GM23338 (cell line): ENCODE results near the gene SLC25A34. TPM values are rescaled to one million over a fixed set of nuclear protein-coding genes. Genes with fewer than 3 reads are reported as not detected.

ENCODE experiments used
- ATAC-seq: fragments of 200-7000 bp; cut with Tn5 transposase; 3 replicates; pipeline ENCODE4 v1.9.1; 2020
- DNase-seq: peaks from one replicate; pipeline ENCODE4 v3.0.0-alpha.2; 2015; ENCODE audit warnings: low spot score
- H2AFZ ChIP-seq: fragments of 200-600 bp; sonication (generic); 2 replicates; pipeline ENCODE4 v1.8.0; 2016; ENCODE audit warnings: antibody characterized with exemption, mild to moderate bottlenecking, moderate library complexity
- H3F3A ChIP-seq: fragments of 200-600 bp; sonication (generic); replicated peaks from 2 replicates; pipeline ENCODE4 v1.8.0; 2017; ENCODE audit warnings: antibody characterized with exemption, mixed run types, low read depth
- H3K27ac ChIP-seq: fragments of 200-600 bp; sonication (generic); 2 replicates; pipeline ENCODE4 v1.6.1; 2016; ENCODE audit warnings: low read depth
- H3K27me3 ChIP-seq: fragments of 200-600 bp; sonication (generic); 2 replicates; pipeline ENCODE4 v1.8.0; 2016; ENCODE audit warnings: mild to moderate bottlenecking, mixed run types, moderate library complexity; ENCODE audit not compliant: insufficient read depth
- H3K36me3 ChIP-seq: fragments of 200-600 bp; sonication (generic); 2 replicates; pipeline ENCODE4 v1.8.0; 2016; ENCODE audit warnings: mild to moderate bottlenecking; ENCODE audit not compliant: insufficient read depth
- H3K4me1 ChIP-seq: fragments of 200-600 bp; sonication (generic); 2 replicates; pipeline ENCODE4 v1.8.0; 2016; ENCODE audit warnings: mild to moderate bottlenecking, moderate library complexity; ENCODE audit not compliant: insufficient read depth
- H3K4me2 ChIP-seq: fragments of 200-600 bp; sonication (generic); 2 replicates; pipeline ENCODE4 v1.7.1; 2017; ENCODE audit warnings: mixed run types
- H3K4me3 ChIP-seq: fragments of 200-600 bp; sonication (generic); 2 replicates; pipeline ENCODE4 v1.6.1; 2016; ENCODE audit warnings: mixed run types
- H3K79me2 ChIP-seq: fragments of 200-600 bp; sonication (generic); replicated peaks from 2 replicates; pipeline ENCODE4 v1.8.0; 2017; ENCODE audit warnings: mild to moderate bottlenecking; ENCODE audit not compliant: insufficient read depth
- H3K9me2 ChIP-seq: fragments of 200-600 bp; sonication (generic); 2 replicates; pipeline ENCODE4 v1.8.0; 2017; ENCODE audit not compliant: insufficient read depth
- H4K20me1 ChIP-seq: fragments of 200-600 bp; sonication (generic); replicated peaks from 2 replicates; pipeline ENCODE4 v1.8.0; 2017; ENCODE audit warnings: mild to moderate bottlenecking; ENCODE audit not compliant: insufficient read depth
- H3K27ac Mint-ChIP-seq: 2 replicates; pipeline ENCODE4 v1.8.0; 2020; ENCODE audit warnings: inconsistent platforms, mild to moderate bottlenecking, moderate library complexity, mixed read lengths
- H3K27me3 Mint-ChIP-seq: 3 replicates; pipeline ENCODE4 v1.8.0; 2022; ENCODE audit warnings: low read depth, mild to moderate bottlenecking, moderate library complexity, mixed read lengths, inconsistent platforms; ENCODE audit not compliant: insufficient read depth, poor library complexity
- H3K36me3 Mint-ChIP-seq: 3 replicates; pipeline ENCODE4 v1.8.0; 2021; ENCODE audit warnings: low read depth, mild to moderate bottlenecking, inconsistent platforms, moderate library complexity, mixed read lengths
- H3K4me1 Mint-ChIP-seq: 3 replicates; pipeline ENCODE4 v1.8.0; 2020; ENCODE audit warnings: mild to moderate bottlenecking, inconsistent platforms, mixed read lengths
- H3K4me3 Mint-ChIP-seq: 3 replicates; pipeline ENCODE4 v1.8.0; 2021; ENCODE audit warnings: moderate library complexity, mild to moderate bottlenecking, inconsistent platforms, mixed read lengths
- H3K9me3 Mint-ChIP-seq: 3 replicates; pipeline ENCODE4 v1.8.0; 2020; ENCODE audit warnings: moderate library complexity, mild to moderate bottlenecking, inconsistent platforms, mixed read lengths
- CREB1 ChIP-seq: fragments of 250-450 bp; sonication (Bioruptor Pico); IDR thresholded peaks from 2 replicates; pipeline ENCODE4 v1.5.0; 2020; ENCODE audit warnings: low read depth, mild to moderate bottlenecking, moderate library complexity
- EZH2 ChIP-seq: fragments of 200-600 bp; sonication (generic); IDR thresholded peaks from one replicate; pipeline ENCODE4 v1.8.0; 2017; ENCODE audit warnings: antibody characterized with exemption, mild to moderate bottlenecking, low read depth; ENCODE audit not compliant: unreplicated experiment
- EZH2phosphoT487 ChIP-seq: fragments of 200-600 bp; sonication (generic); IDR thresholded peaks from one replicate; pipeline ENCODE4 v1.8.1; 2018; ENCODE audit warnings: antibody characterized with exemption; ENCODE audit not compliant: unreplicated experiment
- JUNB ChIP-seq: IDR thresholded peaks from one replicate; pipeline ENCODE4 v1.6.1; 2016; ENCODE audit warnings: antibody characterized with exemption; ENCODE audit not compliant: unreplicated experiment
- NANOG ChIP-seq: IDR thresholded peaks from 2 replicates; pipeline ENCODE4 v1.6.1; 2016; ENCODE audit warnings: antibody characterized with exemption, borderline replicate concordance
- POLR2AphosphoS5 ChIP-seq: IDR thresholded peaks from 2 replicates; pipeline ENCODE4 v1.6.1; 2016; ENCODE audit warnings: antibody characterized with exemption, low read depth
- STAT1 ChIP-seq: IDR thresholded peaks from one replicate; pipeline ENCODE4 v1.6.1; 2016; ENCODE audit warnings: antibody characterized with exemption; ENCODE audit not compliant: unreplicated experiment
- ZNF114 ChIP-seq: fragments of 250-450 bp; sonication (Bioruptor Pico); IDR thresholded peaks from 2 replicates; pipeline ENCODE4 v1.5.0; 2020; ENCODE audit warnings: mild to moderate bottlenecking, moderate library complexity
- ZNF331 ChIP-seq: fragments of 250-450 bp; sonication (Bioruptor Pico); IDR thresholded peaks from 2 replicates; pipeline ENCODE4 v1.5.0; 2020; ENCODE audit warnings: low read depth, mild to moderate bottlenecking, moderate library complexity
- polyA plus RNA-seq: library from polyadenylated mRNA; unstranded; fragments of >200 nt; fragmentation: Nextera tagmentation; extraction: Ambion mirVana; gene quantifications from 2 replicates; pipeline ENCODE4 v1.2.1, GENCODE V29; 2016
- total RNA-seq: library from RNA; depleted of rRNA; stranded (reverse); fragments of >200 nt; shearing (Covaris generic); gene quantifications from 2 replicates; pipeline ENCODE4 v1.2.3, GENCODE V29; 2014
- TF ChIP-seq, protein P1 (sequence below): IDR thresholded peaks from one replicate; pipeline ENCODE4 v1.6.1; 2018; ENCODE audit warnings: antibody characterized with exemption; ENCODE audit not compliant: unreplicated experiment
- TF ChIP-seq, protein P2 (sequence below), 2 experiments: fragments of 200-600 bp in 1 of 2; sonication (generic) in 1 of 2; conservative IDR thresholded peaks; 2 replicates each; pipeline versions ENCODE4 v1.5.1 to v1.6.1; 2016 to 2017; ENCODE audit warnings: antibody characterized with exemption in 2 of 2, low read depth in 2 of 2, mild to moderate bottlenecking in 2 of 2, moderate library complexity in 1 of 2
- TF ChIP-seq, protein P3 (sequence below): fragments of 250-450 bp; sonication (Bioruptor Pico); IDR thresholded peaks from 2 replicates; pipeline ENCODE4 v1.5.0; 2020; ENCODE audit warnings: mild to moderate bottlenecking, moderate library complexity
- TF ChIP-seq, protein P4 (sequence below): IDR thresholded peaks from 2 replicates; pipeline ENCODE4 v1.6.1; 2016; ENCODE audit warnings: antibody characterized with exemption

Gene SLC25A34
- total and polyA plus RNA-seq, 2 experiments from 2014 or later: 0.11 to 3.5 TPM

DNA sequence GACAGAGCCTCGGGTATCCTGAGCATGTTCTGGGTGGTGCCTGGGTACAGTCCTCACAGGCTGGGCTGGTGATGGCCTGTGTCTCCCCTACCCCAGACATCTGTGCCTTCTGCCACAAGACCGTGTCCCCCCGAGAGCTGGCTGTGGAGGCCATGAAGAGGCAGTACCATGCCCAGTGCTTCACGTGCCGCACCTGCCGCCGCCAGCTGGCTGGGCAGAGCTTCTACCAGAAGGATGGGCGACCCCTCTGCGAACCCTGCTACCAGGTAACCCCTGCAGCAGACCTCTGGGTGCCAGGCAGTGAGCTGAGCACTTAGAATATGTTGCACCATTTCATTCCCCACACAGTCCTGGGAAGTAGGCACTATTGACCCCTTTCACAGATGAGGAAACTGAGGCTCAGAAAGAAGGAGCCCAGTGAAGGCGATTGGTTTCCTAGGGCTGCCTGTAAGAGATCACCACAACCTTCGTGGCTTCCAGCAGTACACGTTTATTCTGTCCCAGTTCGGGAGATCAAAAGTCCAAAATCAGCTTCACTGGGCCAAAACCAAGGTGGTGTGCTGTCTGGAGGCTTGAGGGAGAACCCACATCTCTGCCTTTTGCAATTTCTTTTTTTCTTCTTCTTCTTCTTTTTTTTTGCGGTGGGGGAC lies 34.4 kb downstream of the SLC25A34 start:
- no peaks in the 10 kb centered on the region; the same call in 2 of the 3 replicates for H3K4me1 Mint-ChIP-seq
- no peaks in the 10 kb centered on the region for H3K9me3 Mint-ChIP-seq
- no peak overlapping the region for H3K27ac ChIP-seq
- no peak overlapping the region for H3K4me2 ChIP-seq
- H3K79me2 ChIP-seq: no peaks in the 10 kb centered on the region
- no peak overlapping the region for H2AFZ ChIP-seq
- H3K4me3 ChIP-seq: no peak overlapping the region
- peaks cover 5% of the 10 kb centered on the region for H3K27me3 Mint-ChIP-seq
- H4K20me1 ChIP-seq: no peaks in the 10 kb centered on the region; the same call in none of the 2 replicates
- 0 out of 2 replicates have a peak, but pooled peaks cover 6% of the 10 kb centered on the region for H3F3A ChIP-seq
- H3K4me3 Mint-ChIP-seq: no peak overlapping the region
- no peak overlapping the region for H3K27ac Mint-ChIP-seq
- H3K4me1 ChIP-seq: no peaks in the 10 kb centered on the region
- H3K27me3 ChIP-seq: no peaks in the 10 kb centered on the region
- DNase-seq (no peak), ATAC-seq (no peak)
- H3K36me3 ChIP-seq: peaks cover 56% of the 10 kb centered on the region
- peaks cover 87% of the 10 kb centered on the region for H3K36me3 Mint-ChIP-seq
- H3K9me2 ChIP-seq: no peaks in the 10 kb centered on the region
- TF ChIP-seq, protein P1, sequence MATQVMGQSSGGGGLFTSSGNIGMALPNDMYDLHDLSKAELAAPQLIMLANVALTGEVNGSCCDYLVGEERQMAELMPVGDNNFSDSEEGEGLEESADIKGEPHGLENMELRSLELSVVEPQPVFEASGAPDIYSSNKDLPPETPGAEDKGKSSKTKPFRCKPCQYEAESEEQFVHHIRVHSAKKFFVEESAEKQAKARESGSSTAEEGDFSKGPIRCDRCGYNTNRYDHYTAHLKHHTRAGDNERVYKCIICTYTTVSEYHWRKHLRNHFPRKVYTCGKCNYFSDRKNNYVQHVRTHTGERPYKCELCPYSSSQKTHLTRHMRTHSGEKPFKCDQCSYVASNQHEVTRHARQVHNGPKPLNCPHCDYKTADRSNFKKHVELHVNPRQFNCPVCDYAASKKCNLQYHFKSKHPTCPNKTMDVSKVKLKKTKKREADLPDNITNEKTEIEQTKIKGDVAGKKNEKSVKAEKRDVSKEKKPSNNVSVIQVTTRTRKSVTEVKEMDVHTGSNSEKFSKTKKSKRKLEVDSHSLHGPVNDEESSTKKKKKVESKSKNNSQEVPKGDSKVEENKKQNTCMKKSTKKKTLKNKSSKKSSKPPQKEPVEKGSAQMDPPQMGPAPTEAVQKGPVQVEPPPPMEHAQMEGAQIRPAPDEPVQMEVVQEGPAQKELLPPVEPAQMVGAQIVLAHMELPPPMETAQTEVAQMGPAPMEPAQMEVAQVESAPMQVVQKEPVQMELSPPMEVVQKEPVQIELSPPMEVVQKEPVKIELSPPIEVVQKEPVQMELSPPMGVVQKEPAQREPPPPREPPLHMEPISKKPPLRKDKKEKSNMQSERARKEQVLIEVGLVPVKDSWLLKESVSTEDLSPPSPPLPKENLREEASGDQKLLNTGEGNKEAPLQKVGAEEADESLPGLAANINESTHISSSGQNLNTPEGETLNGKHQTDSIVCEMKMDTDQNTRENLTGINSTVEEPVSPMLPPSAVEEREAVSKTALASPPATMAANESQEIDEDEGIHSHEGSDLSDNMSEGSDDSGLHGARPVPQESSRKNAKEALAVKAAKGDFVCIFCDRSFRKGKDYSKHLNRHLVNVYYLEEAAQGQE: no peak
- TF ChIP-seq ZNF114 (CRISPR knock-in tag) (no peak), POLR2AphosphoS5 (no peak), JUNB (no peak), STAT1 (no peak), NANOG (no peak), ZNF331 (CRISPR knock-in tag) (no peak), EZH2 (no peak), EZH2phosphoT487 (no peak), CREB1 (CRISPR knock-in tag) (no peak)
- TF ChIP-seq, protein P2, sequence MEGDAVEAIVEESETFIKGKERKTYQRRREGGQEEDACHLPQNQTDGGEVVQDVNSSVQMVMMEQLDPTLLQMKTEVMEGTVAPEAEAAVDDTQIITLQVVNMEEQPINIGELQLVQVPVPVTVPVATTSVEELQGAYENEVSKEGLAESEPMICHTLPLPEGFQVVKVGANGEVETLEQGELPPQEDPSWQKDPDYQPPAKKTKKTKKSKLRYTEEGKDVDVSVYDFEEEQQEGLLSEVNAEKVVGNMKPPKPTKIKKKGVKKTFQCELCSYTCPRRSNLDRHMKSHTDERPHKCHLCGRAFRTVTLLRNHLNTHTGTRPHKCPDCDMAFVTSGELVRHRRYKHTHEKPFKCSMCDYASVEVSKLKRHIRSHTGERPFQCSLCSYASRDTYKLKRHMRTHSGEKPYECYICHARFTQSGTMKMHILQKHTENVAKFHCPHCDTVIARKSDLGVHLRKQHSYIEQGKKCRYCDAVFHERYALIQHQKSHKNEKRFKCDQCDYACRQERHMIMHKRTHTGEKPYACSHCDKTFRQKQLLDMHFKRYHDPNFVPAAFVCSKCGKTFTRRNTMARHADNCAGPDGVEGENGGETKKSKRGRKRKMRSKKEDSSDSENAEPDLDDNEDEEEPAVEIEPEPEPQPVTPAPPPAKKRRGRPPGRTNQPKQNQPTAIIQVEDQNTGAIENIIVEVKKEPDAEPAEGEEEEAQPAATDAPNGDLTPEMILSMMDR (conservative IDR thresholded peaks at IDR 0.05; ENCODE audit: low read depth in 2 of 2): no peak
- TF ChIP-seq, protein P3, sequence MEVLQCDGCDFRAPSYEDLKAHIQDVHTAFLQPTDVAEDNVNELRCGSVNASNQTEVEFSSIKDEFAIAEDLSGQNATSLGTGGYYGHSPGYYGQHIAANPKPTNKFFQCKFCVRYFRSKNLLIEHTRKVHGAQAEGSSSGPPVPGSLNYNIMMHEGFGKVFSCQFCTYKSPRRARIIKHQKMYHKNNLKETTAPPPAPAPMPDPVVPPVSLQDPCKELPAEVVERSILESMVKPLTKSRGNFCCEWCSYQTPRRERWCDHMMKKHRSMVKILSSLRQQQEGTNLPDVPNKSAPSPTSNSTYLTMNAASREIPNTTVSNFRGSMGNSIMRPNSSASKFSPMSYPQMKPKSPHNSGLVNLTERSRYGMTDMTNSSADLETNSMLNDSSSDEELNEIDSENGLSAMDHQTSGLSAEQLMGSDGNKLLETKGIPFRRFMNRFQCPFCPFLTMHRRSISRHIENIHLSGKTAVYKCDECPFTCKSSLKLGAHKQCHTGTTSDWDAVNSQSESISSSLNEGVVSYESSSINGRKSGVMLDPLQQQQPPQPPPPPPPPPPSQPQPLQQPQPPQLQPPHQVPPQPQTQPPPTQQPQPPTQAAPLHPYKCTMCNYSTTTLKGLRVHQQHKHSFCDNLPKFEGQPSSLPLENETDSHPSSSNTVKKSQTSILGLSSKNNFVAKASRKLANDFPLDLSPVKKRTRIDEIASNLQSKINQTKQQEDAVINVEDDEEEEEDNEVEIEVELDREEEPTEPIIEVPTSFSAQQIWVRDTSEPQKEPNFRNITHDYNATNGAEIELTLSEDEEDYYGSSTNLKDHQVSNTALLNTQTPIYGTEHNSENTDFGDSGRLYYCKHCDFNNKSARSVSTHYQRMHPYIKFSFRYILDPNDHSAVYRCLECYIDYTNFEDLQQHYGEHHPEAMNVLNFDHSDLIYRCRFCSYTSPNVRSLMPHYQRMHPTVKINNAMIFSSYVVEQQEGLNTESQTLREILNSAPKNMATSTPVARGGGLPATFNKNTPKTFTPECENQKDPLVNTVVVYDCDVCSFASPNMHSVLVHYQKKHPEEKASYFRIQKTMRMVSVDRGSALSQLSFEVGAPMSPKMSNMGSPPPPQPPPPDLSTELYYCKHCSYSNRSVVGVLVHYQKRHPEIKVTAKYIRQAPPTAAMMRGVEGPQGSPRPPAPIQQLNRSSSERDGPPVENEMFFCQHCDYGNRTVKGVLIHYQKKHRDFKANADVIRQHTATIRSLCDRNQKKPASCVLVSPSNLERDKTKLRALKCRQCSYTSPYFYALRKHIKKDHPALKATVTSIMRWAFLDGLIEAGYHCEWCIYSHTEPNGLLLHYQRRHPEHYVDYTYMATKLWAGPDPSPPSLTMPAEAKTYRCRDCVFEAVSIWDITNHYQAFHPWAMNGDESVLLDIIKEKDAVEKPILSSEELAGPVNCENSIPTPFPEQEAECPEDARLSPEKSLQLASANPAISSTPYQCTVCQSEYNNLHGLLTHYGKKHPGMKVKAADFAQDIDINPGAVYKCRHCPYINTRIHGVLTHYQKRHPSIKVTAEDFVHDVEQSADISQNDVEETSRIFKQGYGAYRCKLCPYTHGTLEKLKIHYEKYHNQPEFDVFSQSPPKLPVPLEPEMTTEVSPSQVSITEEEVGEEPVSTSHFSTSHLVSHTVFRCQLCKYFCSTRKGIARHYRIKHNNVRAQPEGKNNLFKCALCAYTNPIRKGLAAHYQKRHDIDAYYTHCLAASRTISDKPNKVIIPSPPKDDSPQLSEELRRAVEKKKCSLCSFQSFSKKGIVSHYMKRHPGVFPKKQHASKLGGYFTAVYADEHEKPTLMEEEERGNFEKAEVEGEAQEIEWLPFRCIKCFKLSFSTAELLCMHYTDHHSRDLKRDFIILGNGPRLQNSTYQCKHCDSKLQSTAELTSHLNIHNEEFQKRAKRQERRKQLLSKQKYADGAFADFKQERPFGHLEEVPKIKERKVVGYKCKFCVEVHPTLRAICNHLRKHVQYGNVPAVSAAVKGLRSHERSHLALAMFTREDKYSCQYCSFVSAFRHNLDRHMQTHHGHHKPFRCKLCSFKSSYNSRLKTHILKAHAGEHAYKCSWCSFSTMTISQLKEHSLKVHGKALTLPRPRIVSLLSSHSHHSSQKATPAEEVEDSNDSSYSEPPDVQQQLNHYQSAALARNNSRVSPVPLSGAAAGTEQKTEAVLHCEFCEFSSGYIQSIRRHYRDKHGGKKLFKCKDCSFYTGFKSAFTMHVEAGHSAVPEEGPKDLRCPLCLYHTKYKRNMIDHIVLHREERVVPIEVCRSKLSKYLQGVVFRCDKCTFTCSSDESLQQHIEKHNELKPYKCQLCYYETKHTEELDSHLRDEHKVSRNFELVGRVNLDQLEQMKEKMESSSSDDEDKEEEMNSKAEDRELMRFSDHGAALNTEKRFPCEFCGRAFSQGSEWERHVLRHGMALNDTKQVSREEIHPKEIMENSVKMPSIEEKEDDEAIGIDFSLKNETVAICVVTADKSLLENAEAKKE (CRISPR knock-in tag): no peak
- TF ChIP-seq, protein P4, sequence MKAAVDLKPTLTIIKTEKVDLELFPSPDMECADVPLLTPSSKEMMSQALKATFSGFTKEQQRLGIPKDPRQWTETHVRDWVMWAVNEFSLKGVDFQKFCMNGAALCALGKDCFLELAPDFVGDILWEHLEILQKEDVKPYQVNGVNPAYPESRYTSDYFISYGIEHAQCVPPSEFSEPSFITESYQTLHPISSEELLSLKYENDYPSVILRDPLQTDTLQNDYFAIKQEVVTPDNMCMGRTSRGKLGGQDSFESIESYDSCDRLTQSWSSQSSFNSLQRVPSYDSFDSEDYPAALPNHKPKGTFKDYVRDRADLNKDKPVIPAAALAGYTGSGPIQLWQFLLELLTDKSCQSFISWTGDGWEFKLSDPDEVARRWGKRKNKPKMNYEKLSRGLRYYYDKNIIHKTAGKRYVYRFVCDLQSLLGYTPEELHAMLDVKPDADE: no peak
